ENCODE data around the gene FAF1.

Gene FAF1

DNA sequence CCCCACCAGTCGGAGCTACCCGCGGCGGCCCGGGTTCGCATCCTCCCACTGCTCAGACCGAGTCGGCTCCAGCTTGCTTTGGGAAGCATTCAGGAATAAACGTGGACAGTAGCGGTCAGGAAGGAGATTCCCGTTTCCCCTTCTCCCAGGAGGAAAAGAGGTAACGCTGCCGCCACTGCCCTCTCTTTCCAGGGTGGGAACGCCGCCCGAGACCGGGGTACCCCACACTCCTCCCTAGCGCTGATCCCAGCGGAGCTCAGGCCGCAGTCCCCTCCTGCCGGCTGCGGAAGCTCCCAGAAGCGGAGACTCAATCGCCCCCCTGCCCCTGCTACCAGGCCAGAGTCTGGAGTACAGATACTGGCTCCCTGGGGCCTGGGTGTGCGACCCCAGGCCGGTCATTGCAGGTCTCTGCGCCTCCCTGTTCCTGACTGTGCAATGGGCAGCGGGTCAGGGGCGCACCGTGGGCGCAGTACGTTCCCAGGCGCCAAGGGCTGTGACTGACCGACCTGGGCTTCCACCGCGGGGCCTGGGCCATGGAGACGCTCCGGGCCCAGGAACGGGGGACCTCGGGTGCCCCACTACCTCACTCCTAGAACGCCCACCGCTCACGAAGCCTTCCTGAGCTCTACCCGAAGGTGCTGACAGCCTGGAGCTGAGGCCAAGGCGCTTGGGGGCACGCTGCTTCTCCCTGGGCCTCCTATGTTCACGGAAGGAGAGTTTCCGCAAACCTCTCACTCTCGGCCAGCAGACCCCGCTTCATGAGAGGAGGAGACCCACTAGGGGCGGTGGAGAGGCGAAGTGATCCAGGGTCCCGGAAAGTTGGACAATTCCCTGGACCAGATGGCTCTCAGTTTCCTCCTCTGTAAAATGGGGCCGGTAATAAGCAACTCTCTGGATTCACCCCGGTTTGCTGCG, 544.6 kb downstream of the FAF1 start:
- no peak for DNase-seq (ENCODE audit: low spot score)

DNA sequence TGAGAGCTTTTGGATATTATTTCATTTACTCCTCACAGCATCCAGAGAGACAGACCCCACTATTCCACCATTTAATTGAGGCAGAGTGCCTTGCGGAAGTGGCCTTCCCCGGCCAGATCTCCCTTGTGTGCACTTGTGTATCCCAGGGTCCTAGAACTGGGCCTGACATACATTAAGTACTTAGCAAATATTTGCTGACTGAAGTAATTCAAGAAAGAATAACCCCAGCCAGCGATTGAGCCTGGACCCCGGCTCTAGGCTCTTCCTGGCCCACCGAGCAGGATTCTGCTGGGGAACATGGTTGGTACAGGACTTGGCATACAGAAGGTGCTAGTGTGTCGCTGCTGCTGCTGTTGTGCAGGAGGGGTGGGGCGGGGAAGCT, 545.2 kb downstream of the FAF1 start:
- DNase-seq (ENCODE audit: low spot score): no peak

DNA sequence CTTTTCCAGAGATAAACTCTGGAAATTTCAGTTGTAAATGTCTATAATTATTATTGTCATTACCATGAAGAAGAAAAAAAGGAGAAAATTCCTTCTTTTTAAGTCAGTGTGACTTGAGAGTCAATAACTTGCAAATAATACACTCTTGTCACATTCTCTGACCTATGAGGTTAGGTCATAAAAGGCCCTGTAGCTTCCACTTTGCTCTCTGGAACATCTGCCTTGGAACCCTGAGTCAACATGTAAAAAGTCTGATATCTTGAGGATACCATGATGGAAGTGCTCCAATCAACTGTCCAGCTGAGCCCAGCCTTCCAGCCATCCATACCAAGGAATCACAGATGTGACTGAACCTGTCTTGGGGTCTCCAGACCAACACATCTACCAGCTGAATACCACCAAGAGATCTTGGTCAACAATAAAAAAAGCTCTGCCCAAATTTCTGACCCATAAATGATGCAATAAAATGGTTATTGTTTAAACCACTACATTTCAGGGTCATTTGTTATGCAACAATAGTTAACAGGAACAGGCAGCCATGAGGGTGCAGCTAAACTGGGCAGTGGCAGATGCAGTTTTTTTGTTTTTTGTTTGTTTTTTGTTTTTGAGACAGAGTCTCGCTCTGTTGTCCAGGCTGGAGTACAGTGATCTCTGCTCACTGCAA, 547.1 kb downstream of the FAF1 start:
- DNase-seq (ENCODE audit: low spot score): no peak

DNA sequence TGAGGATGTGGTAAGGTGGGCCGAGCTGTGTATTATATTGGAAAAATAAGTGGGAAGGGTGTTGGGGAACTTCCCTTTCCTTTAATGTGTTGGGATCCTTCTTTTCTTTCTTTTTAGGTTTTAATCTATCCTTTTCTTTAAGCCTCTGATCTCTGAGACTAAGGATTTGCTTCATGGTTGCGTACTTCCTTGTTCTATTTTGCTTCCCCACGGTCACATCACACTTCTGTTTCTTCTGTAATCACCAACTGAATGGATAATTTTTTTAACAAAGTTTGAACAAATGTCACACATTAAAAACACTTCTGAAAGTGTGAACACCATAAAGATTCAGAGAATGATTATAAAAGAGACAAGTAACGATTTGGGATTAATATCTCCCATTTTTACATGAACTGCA, 554.3 kb downstream of the FAF1 start:
- no peak for DNase-seq (ENCODE audit: low spot score)

DNA sequence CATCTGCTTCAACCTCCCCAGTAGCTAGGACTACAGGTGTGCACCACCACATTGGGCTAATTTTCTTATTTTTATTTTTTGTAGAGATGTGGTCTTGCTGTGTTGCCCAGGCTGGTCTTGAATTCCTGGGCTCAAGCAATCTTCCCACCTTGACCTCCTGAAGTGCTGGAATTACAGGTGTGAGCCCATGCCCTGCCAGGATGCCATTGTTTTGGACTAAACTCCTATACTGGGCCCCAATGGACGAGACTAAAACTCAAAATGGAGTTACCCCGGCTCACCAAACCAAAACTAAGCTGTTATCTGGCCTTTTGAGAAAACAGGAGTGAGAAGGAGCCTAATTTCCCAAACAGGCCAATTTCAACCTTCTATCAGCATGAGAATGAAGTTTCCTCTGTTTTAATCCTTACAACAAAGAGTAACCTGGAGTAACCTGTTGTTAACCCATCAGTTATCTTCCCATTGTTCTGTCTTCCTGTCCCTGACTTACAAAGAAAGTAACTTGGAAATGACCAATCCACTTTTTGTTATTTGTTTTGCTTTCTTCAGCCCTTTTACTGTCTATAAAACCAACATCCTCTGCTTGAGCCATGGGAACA, 566.4 kb downstream of the FAF1 start:
- no peak for DNase-seq (ENCODE audit: low spot score)
